Measurements from ENCODE around the gene RABGGTA.

Gene RABGGTA

GRCh38 chr14:24240110-24240918, 31.1 kb downstream of the RABGGTA start:
- H3K4me3 ChIP-seq (ENCODE audit: low read length): no peak overlapping the region
- H3K9ac ChIP-seq (ENCODE audit: low read length): no peak overlapping the region
- H3K4me2 ChIP-seq (ENCODE audit: low read length): no peak overlapping the region
- H2AK5ac ChIP-seq (ENCODE audit: low read length): no peak overlapping the region
- no peak overlapping the region for H2BK120ac ChIP-seq (ENCODE audit: low read depth, low read length)
- H3K56ac ChIP-seq (ENCODE audit: low read length): no peak overlapping the region
- H2BK5ac ChIP-seq (ENCODE audit: low read length): no peak overlapping the region
- peaks cover 4% of the 10 kb centered on the region for H3K79me1 ChIP-seq (ENCODE audit: low read length)
- H3K27me3 ChIP-seq (ENCODE audit: insufficient read depth, low read length, poor library complexity): no peaks in the 10 kb centered on the region
- no peak overlapping the region for H3K23ac ChIP-seq (ENCODE audit: low read length)
- H3K36me3 ChIP-seq (ENCODE audit: control insufficient read depth, insufficient read depth, low read length): peaks cover 2% of the 10 kb centered on the region
- H4K8ac ChIP-seq (ENCODE audit: low read depth, low read length): no peak overlapping the region
- no peak overlapping the region for H3K27ac ChIP-seq (ENCODE audit: low read depth, low read length)
- no peak overlapping the region for H2BK15ac ChIP-seq (replicated peaks; ENCODE audit: low read depth)
- no CpG with 5 or more reads among the region's 9 CpGs for WGBS (ENCODE audit: extremely low coverage, insufficient coverage, low lambda C conversion rate)
- DNase-seq: peak; percentile 7
- H3K4me1 ChIP-seq (ENCODE audit: control insufficient read depth, low read depth, low read length): peaks cover 5% of the 10 kb centered on the region
- no peak overlapping the region for H3K4ac ChIP-seq (ENCODE audit: low read depth, low read length)
- no peak overlapping the region for H3K18ac ChIP-seq (ENCODE audit: low read length)
- H4K5ac ChIP-seq (ENCODE audit: low read length): no peak overlapping the region
- H3K79me2 ChIP-seq (ENCODE audit: control insufficient read depth, insufficient read depth, low read length): no peaks in the 10 kb centered on the region

- Histone ChIP-seq H3K4me1 (ENCODE audit: control insufficient read depth, low read depth, low read length) (peaks cover 5% of the 10 kb centered on the region), H3K4ac (ENCODE audit: low read depth, low read length) (no peak overlapping the region)
Measured at GRCh38 chr14:24238527-24239037, 32.8 kb downstream of the RABGGTA start.

GRCh38 chr14:24238123-24238522, 33.3 kb downstream of the RABGGTA start:
- H3K4me3 ChIP-seq (ENCODE audit: low read length): no peak overlapping the region
- no peak overlapping the region for H2BK5ac ChIP-seq (ENCODE audit: low read length)
- no peak overlapping the region for H3K23ac ChIP-seq (ENCODE audit: low read length)
- H2BK15ac ChIP-seq (replicated peaks; ENCODE audit: low read depth): no peak overlapping the region
- H3K79me1 ChIP-seq (ENCODE audit: low read length): peaks cover 7% of the 10 kb centered on the region
- H3K56ac ChIP-seq (ENCODE audit: low read length): no peak overlapping the region
- peaks cover 2% of the 10 kb centered on the region for H3K36me3 ChIP-seq (ENCODE audit: control insufficient read depth, insufficient read depth, low read length)
- no peak overlapping the region for H3K4ac ChIP-seq (ENCODE audit: low read depth, low read length)
- no CpG with 5 or more reads among the region's 5 CpGs for WGBS (ENCODE audit: extremely low coverage, insufficient coverage, low lambda C conversion rate)
- no peak overlapping the region for H3K18ac ChIP-seq (ENCODE audit: low read length)
- H2BK120ac ChIP-seq (ENCODE audit: low read depth, low read length): no peak overlapping the region
- no peak overlapping the region for H3K27ac ChIP-seq (ENCODE audit: low read depth, low read length)
- peaks cover 5% of the 10 kb centered on the region for H3K4me1 ChIP-seq (ENCODE audit: control insufficient read depth, low read depth, low read length)
- H2AK5ac ChIP-seq (ENCODE audit: low read length): no peak overlapping the region
- no peak overlapping the region for H3K9ac ChIP-seq (ENCODE audit: low read length)
- H4K5ac ChIP-seq (ENCODE audit: low read length): no peak overlapping the region
- DNase-seq: peak; percentile 7
- H3K79me2 ChIP-seq (ENCODE audit: control insufficient read depth, insufficient read depth, low read length): peaks cover 2% of the 10 kb centered on the region
- H3K4me2 ChIP-seq (ENCODE audit: low read length): no peak overlapping the region
- H3K27me3 ChIP-seq (ENCODE audit: insufficient read depth, low read length, poor library complexity): no peaks in the 10 kb centered on the region
- H4K8ac ChIP-seq (ENCODE audit: low read depth, low read length): no peak overlapping the region

More at GRCh38 chr14:24238527-24239037, 32.8 kb downstream of the RABGGTA start:
- no peak overlapping the region for H3K56ac ChIP-seq (ENCODE audit: low read length)
- H2BK15ac ChIP-seq (replicated peaks; ENCODE audit: low read depth): no peak overlapping the region
- H3K27ac ChIP-seq (ENCODE audit: low read depth, low read length): no peak overlapping the region
- DNase-seq: no peak
- H3K4me2 ChIP-seq (ENCODE audit: low read length): no peak overlapping the region
- no peak overlapping the region for H4K5ac ChIP-seq (ENCODE audit: low read length)
- no peak overlapping the region for H3K23ac ChIP-seq (ENCODE audit: low read length)
- no peak overlapping the region for H3K9ac ChIP-seq (ENCODE audit: low read length)
- H2BK120ac ChIP-seq (ENCODE audit: low read depth, low read length): no peak overlapping the region
- no peak overlapping the region for H4K8ac ChIP-seq (ENCODE audit: low read depth, low read length)
- H3K4me3 ChIP-seq (ENCODE audit: low read length): no peak overlapping the region
- no peak overlapping the region for H2BK5ac ChIP-seq (ENCODE audit: low read length)
- peaks cover 2% of the 10 kb centered on the region for H3K79me2 ChIP-seq (ENCODE audit: control insufficient read depth, insufficient read depth, low read length)
- H2AK5ac ChIP-seq (ENCODE audit: low read length): no peak overlapping the region
- H3K36me3 ChIP-seq (ENCODE audit: control insufficient read depth, insufficient read depth, low read length): peaks cover 2% of the 10 kb centered on the region
- no peaks in the 10 kb centered on the region for H3K27me3 ChIP-seq (ENCODE audit: insufficient read depth, low read length, poor library complexity)
- WGBS (ENCODE audit: extremely low coverage, insufficient coverage, low lambda C conversion rate): no CpG with 5 or more reads among the region's 5 CpGs
- no peak overlapping the region for H3K18ac ChIP-seq (ENCODE audit: low read length)
- peaks cover 6% of the 10 kb centered on the region for H3K79me1 ChIP-seq (ENCODE audit: low read length)

GRCh38 chr14:24237463-24237955, 33.9 kb downstream of the RABGGTA start:
- Histone ChIP-seq H3K4me2 (ENCODE audit: low read length) (no peak overlapping the region), H3K79me1 (ENCODE audit: low read length) (peaks cover 7% of the 10 kb centered on the region), H3K18ac (ENCODE audit: low read length) (no peak overlapping the region), H3K36me3 (ENCODE audit: control insufficient read depth, insufficient read depth, low read length) (peaks cover 2% of the 10 kb centered on the region), H3K27ac (ENCODE audit: low read depth, low read length) (no peak overlapping the region), H3K4me3 (ENCODE audit: low read length) (no peak overlapping the region), H3K79me2 (ENCODE audit: control insufficient read depth, insufficient read depth, low read length) (peaks cover 2% of the 10 kb centered on the region), H4K5ac (ENCODE audit: low read length) (no peak overlapping the region), H2AK5ac (ENCODE audit: low read length) (no peak overlapping the region), H2BK120ac (ENCODE audit: low read depth, low read length) (no peak overlapping the region), H3K27me3 (ENCODE audit: insufficient read depth, low read length, poor library complexity) (no peaks in the 10 kb centered on the region), H2BK5ac (ENCODE audit: low read length) (no peak overlapping the region), H3K56ac (ENCODE audit: low read length) (no peak overlapping the region), H3K9ac (ENCODE audit: low read length) (no peak overlapping the region), H2BK15ac (replicated peaks; ENCODE audit: low read depth) (no peak overlapping the region), H3K4ac (ENCODE audit: low read depth, low read length) (no peak overlapping the region), H3K4me1 (ENCODE audit: control insufficient read depth, low read depth, low read length) (peaks cover 5% of the 10 kb centered on the region), H3K23ac (ENCODE audit: low read length) (no peak overlapping the region), H4K8ac (ENCODE audit: low read depth, low read length) (no peak overlapping the region)
- no CpG with 5 or more reads among the region's 2 CpGs for WGBS (ENCODE audit: extremely low coverage, insufficient coverage, low lambda C conversion rate)
- no peak for DNase-seq

GRCh38 chr14:24236689-24237462, 34.5 kb downstream of the RABGGTA start:
- Histone ChIP-seq H3K4me3 (ENCODE audit: low read length) (no peak overlapping the region), H4K5ac (ENCODE audit: low read length) (no peak overlapping the region), H3K27ac (ENCODE audit: low read depth, low read length) (no peak overlapping the region), H3K79me1 (ENCODE audit: low read length) (peaks cover 7% of the 10 kb centered on the region), H4K8ac (ENCODE audit: low read depth, low read length) (no peak overlapping the region), H3K36me3 (ENCODE audit: control insufficient read depth, insufficient read depth, low read length) (peaks cover 2% of the 10 kb centered on the region), H2BK120ac (ENCODE audit: low read depth, low read length) (no peak overlapping the region), H3K4me1 (ENCODE audit: control insufficient read depth, low read depth, low read length) (peaks cover 5% of the 10 kb centered on the region), H3K4me2 (ENCODE audit: low read length) (no peak overlapping the region), H2BK15ac (replicated peaks; ENCODE audit: low read depth) (no peak overlapping the region), H3K9ac (ENCODE audit: low read length) (no peak overlapping the region), H2BK5ac (ENCODE audit: low read length) (no peak overlapping the region), H3K18ac (ENCODE audit: low read length) (no peak overlapping the region), H3K79me2 (ENCODE audit: control insufficient read depth, insufficient read depth, low read length) (peaks cover 2% of the 10 kb centered on the region), H2AK5ac (ENCODE audit: low read length) (no peak overlapping the region), H3K4ac (ENCODE audit: low read depth, low read length) (no peak overlapping the region), H3K23ac (ENCODE audit: low read length) (no peak overlapping the region), H3K56ac (ENCODE audit: low read length) (no peak overlapping the region), H3K27me3 (ENCODE audit: insufficient read depth, low read length, poor library complexity) (no peaks in the 10 kb centered on the region)
- WGBS (ENCODE audit: extremely low coverage, insufficient coverage, low lambda C conversion rate): no CpG with 5 or more reads among the region's 6 CpGs
- DNase-seq: no peak
